Measurements from ENCODE around the gene SP3.

SP3 gene

GRCh38 chr2:173940208-173941020 is 24.8 kb downstream of the SP3 start:
- peaks cover 38% of the 10 kb centered on the region for H3K4me1 ChIP-seq (ENCODE audit: insufficient read depth, low read length)
- H3K9me3 ChIP-seq (ENCODE audit: insufficient read depth, low read depth, low read length) = no peaks in the 10 kb centered on the region
- H3K27me3 ChIP-seq (ENCODE audit: insufficient read depth, low read length) = no peaks in the 10 kb centered on the region
- H3K9ac ChIP-seq (ENCODE audit: low read depth, low read length) = no peak overlapping the region
- WGBS = 95% methylated on average over 5 of the region's 5 CpGs
- no peak overlapping the region for H3K27ac ChIP-seq (ENCODE audit: low read depth, low read length)
- H3K36me3 ChIP-seq (ENCODE audit: insufficient read depth, low read length) = no peaks in the 10 kb centered on the region; the same call in 1 of the 2 replicates
- no peak overlapping the region for H3K4me3 ChIP-seq (ENCODE audit: low read length)

DNA sequence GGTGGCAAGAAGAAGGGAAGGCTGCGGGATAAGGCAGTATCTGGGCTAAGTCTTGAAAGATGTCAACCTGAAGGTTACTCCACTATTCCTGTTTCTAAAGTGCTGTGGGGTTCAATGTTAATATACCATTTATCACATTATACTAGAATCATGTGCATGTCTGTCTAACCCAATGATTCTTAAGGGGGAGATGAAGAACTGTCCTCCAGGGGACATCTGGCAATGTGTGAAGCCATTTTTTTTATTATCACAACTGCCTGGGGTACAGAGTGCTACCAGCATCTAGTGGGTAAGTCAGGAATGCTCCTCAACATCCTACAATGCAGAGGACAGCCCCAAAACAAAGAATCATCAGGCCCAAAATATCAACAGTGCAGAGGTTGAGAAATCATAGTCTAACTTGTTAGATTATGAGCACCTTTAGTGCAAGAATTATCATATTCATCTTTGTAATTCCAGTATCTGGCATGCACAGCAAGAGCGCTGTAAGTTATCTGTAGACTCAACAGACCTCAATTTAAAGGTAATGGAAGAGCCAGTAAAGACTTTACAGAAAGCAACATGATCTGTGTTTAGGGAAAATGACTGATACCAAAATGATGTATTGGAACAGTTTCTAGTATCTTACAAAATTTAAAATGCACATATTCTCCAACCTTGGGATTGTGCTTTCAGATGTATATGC is 26.3 kb downstream of the SP3 start:
- no peak overlapping the region for H3K4me3 ChIP-seq (ENCODE audit: low read length)
- no peaks in the 10 kb centered on the region for H3K9me3 ChIP-seq (ENCODE audit: insufficient read depth, low read depth, low read length)
- peaks cover 38% of the 10 kb centered on the region for H3K4me1 ChIP-seq (ENCODE audit: insufficient read depth, low read length)
- H3K36me3 ChIP-seq (ENCODE audit: insufficient read depth, low read length) = no peaks in the 10 kb centered on the region; the same call in 1 of the 2 replicates
- 92% methylated on average over 2 of the region's 2 CpGs for WGBS
- H3K27ac ChIP-seq (ENCODE audit: low read depth, low read length) = no peak overlapping the region
- H3K27me3 ChIP-seq (ENCODE audit: insufficient read depth, low read length) = no peaks in the 10 kb centered on the region
- H3K9ac ChIP-seq (ENCODE audit: low read depth, low read length) = no peak overlapping the region

DNA sequence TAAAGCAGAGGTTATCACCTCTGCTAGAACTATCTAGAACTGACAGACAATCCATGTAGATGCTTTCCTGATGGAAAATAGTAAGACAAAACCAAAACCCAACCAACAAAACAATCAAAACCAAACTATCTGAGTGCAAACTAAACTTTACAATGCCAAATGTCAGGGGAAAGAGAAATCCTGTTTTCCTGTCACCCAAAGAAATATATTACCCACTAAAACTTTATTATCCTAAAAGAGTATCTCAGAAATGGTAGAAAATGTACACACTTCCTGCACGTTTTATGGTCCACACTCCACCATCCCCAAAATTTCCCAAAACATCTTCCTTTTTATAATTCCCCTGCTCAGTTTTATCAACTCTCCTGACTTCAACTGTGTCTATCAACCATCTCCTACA is 29.9 kb downstream of the SP3 start:
- WGBS = 83% methylated on average over 1 of the region's 1 CpG
- Histone ChIP-seq H3K27ac (ENCODE audit: low read depth, low read length) (no peak overlapping the region), H3K4me3 (ENCODE audit: low read length) (no peak overlapping the region), H3K36me3 (ENCODE audit: insufficient read depth, low read length) (no peaks in the 10 kb centered on the region; the same call in 1 of the 2 replicates), H3K9me3 (ENCODE audit: insufficient read depth, low read depth, low read length) (no peaks in the 10 kb centered on the region), H3K4me1 (ENCODE audit: insufficient read depth, low read length) (peaks cover 22% of the 10 kb centered on the region; the same call in 1 of the 2 replicates), H3K9ac (ENCODE audit: low read depth, low read length) (no peak overlapping the region), H3K27me3 (ENCODE audit: insufficient read depth, low read length) (no peaks in the 10 kb centered on the region)

GRCh38 chr2:173934895-173935294 is 30.3 kb downstream of the SP3 start:
- Histone ChIP-seq H3K9ac (ENCODE audit: low read depth, low read length) (no peak overlapping the region), H3K4me1 (ENCODE audit: insufficient read depth, low read length) (peaks cover 19% of the 10 kb centered on the region; the same call in 1 of the 2 replicates), H3K36me3 (ENCODE audit: insufficient read depth, low read length) (no peaks in the 10 kb centered on the region; the same call in 1 of the 2 replicates), H3K27ac (ENCODE audit: low read depth, low read length) (no peak overlapping the region), H3K9me3 (ENCODE audit: insufficient read depth, low read depth, low read length) (no peaks in the 10 kb centered on the region), H3K27me3 (ENCODE audit: insufficient read depth, low read length) (no peaks in the 10 kb centered on the region), H3K4me3 (ENCODE audit: low read length) (no peak overlapping the region)
- WGBS = 92% methylated on average over 5 of the region's 5 CpGs

DNA sequence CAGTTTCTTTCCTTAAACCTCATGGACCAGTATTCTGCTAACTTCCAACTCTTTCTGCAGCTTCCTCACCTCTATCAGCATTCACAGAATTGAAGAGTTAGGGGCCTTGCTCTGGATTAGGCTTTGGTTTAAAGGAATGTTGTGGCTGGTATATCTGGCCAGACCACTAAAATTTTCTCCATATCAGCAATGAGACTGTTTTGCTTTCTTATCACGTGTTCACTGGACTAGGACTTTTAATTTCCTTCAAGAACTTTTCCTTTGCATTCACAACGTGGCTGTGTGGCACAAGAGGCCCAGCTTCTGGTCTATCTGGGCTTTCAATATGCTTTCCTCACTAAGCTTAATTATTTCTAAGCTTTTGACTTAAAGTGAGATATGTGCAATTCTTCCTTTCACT is 33.4 kb downstream of the SP3 start:
- H3K4me1 ChIP-seq (ENCODE audit: insufficient read depth, low read length) = peaks cover 5% of the 10 kb centered on the region; the same call in 1 of the 2 replicates
- H3K9me3 ChIP-seq (ENCODE audit: insufficient read depth, low read depth, low read length) = no peaks in the 10 kb centered on the region
- H3K4me3 ChIP-seq (ENCODE audit: low read length) = no peak overlapping the region
- no peaks in the 10 kb centered on the region; the same call in 1 of the 2 replicates for H3K36me3 ChIP-seq (ENCODE audit: insufficient read depth, low read length)
- H3K9ac ChIP-seq (ENCODE audit: low read depth, low read length) = no peak overlapping the region
- no peak overlapping the region for H3K27ac ChIP-seq (ENCODE audit: low read depth, low read length)
- no peaks in the 10 kb centered on the region for H3K27me3 ChIP-seq (ENCODE audit: insufficient read depth, low read length)
- WGBS = 100% methylated on average over 2 of the region's 2 CpGs

- Histone ChIP-seq H3K4me1 (ENCODE audit: insufficient read depth, low read length) (no peaks in the 10 kb centered on the region), H3K4me3 (ENCODE audit: low read length) (no peak overlapping the region), H3K9ac (ENCODE audit: low read depth, low read length) (no peak overlapping the region), H3K27ac (ENCODE audit: low read depth, low read length) (no peak overlapping the region), H3K9me3 (ENCODE audit: insufficient read depth, low read depth, low read length) (no peaks in the 10 kb centered on the region), H3K36me3 (ENCODE audit: insufficient read depth, low read length) (no peaks in the 10 kb centered on the region; the same call in 1 of the 2 replicates), H3K27me3 (ENCODE audit: insufficient read depth, low read length) (no peaks in the 10 kb centered on the region)
- 96% methylated on average over 1 of the region's 1 CpG for WGBS
Observed at GRCh38 chr2:173929441-173929840, 35.7 kb downstream of the SP3 start.

DNA sequence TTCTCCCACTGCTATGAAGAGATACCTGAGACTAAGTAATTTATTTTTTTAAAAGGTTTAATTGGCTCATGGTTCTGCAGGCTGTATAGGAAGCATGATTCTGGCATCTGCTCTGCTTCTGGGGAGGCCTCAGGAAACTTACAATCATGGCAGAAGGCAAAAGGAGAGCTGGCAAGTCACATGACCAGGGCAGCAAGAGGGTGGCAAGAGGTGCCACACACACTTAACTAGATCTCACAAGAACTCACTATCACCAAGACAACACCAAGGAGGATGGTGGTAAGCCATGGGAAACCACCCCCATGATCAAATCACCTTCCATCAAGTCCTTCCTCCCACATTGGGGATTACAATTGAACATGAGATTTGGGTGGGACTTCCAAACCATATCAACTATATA is 38.3 kb downstream of the SP3 start:
- Histone ChIP-seq H3K4me1 (ENCODE audit: insufficient read depth, low read length) (no peaks in the 10 kb centered on the region), H3K36me3 (ENCODE audit: insufficient read depth, low read length) (peaks cover 6% of the 10 kb centered on the region; the same call in 1 of the 2 replicates), H3K9me3 (ENCODE audit: insufficient read depth, low read depth, low read length) (no peaks in the 10 kb centered on the region), H3K27ac (ENCODE audit: low read depth, low read length) (no peak overlapping the region), H3K27me3 (ENCODE audit: insufficient read depth, low read length) (no peaks in the 10 kb centered on the region), H3K4me3 (ENCODE audit: low read length) (no peak overlapping the region), H3K9ac (ENCODE audit: low read depth, low read length) (no peak overlapping the region)

- Histone ChIP-seq H3K9me3 (ENCODE audit: insufficient read depth, low read depth, low read length) (no peaks in the 10 kb centered on the region), H3K27ac (ENCODE audit: low read depth, low read length) (no peak overlapping the region), H3K4me3 (ENCODE audit: low read length) (no peak overlapping the region), H3K4me1 (ENCODE audit: insufficient read depth, low read length) (no peaks in the 10 kb centered on the region), H3K9ac (ENCODE audit: low read depth, low read length) (no peak overlapping the region), H3K27me3 (ENCODE audit: insufficient read depth, low read length) (no peaks in the 10 kb centered on the region), H3K36me3 (ENCODE audit: insufficient read depth, low read length) (peaks cover 6% of the 10 kb centered on the region; the same call in 1 of the 2 replicates)
- WGBS = no CpG with 5 or more reads among the region's 2 CpGs
Observed at GRCh38 chr2:173924285-173924684, 40.9 kb downstream of the SP3 start.

DNA sequence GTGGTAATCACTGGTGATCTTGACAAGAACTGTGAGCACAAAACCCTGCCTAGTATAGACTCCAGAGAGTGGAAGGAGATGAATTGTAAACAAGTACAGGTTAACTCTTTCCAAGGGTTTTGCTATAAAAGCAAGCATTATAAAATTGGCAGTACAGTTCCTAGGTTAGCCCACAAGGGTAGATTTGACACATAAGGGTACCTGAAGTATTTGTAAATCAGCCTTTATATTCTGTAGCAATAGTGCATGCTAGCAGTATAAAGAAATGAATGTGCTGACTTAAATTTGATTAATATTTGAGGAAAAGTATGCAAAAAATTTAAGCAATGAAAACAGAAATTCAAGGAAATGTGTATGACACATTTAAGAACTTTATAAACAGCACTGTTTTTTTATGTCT is 42.4 kb downstream of the SP3 start:
- peaks cover 20% of the 10 kb centered on the region for H3K36me3 ChIP-seq (ENCODE audit: insufficient read depth, low read length)
- no peak overlapping the region for H3K4me3 ChIP-seq (ENCODE audit: low read length)
- no peak overlapping the region for H3K27ac ChIP-seq (ENCODE audit: low read depth, low read length)
- no peak overlapping the region for H3K9ac ChIP-seq (ENCODE audit: low read depth, low read length)
- H3K4me1 ChIP-seq (ENCODE audit: insufficient read depth, low read length) = no peaks in the 10 kb centered on the region
- H3K27me3 ChIP-seq (ENCODE audit: insufficient read depth, low read length) = no peaks in the 10 kb centered on the region
- no peaks in the 10 kb centered on the region for H3K9me3 ChIP-seq (ENCODE audit: insufficient read depth, low read depth, low read length)

- Histone ChIP-seq H3K27me3 (ENCODE audit: insufficient read depth, low read length) (no peaks in the 10 kb centered on the region), H3K9ac (ENCODE audit: low read depth, low read length) (no peak overlapping the region), H3K27ac (ENCODE audit: low read depth, low read length) (no peak overlapping the region), H3K36me3 (ENCODE audit: insufficient read depth, low read length) (peaks cover 26% of the 10 kb centered on the region), H3K9me3 (ENCODE audit: insufficient read depth, low read depth, low read length) (no peaks in the 10 kb centered on the region), H3K4me1 (ENCODE audit: insufficient read depth, low read length) (no peaks in the 10 kb centered on the region), H3K4me3 (ENCODE audit: low read length) (no peak overlapping the region)
Observed at GRCh38 chr2:173922068-173922467, 43.1 kb downstream of the SP3 start.

GRCh38 chr2:173914055-173914927 is 50.9 kb downstream of the SP3 start:
- H3K27ac ChIP-seq (ENCODE audit: low read depth, low read length) = no peak overlapping the region
- H3K4me1 ChIP-seq (ENCODE audit: insufficient read depth, low read length) = 0 out of 2 replicates have a peak, but pooled peaks cover 11% of the 10 kb centered on the region
- no peak overlapping the region for H3K4me3 ChIP-seq (ENCODE audit: low read length)
- 87% methylated on average over 3 of the region's 3 CpGs for WGBS
- H3K9ac ChIP-seq (ENCODE audit: low read depth, low read length) = no peak overlapping the region
- H3K36me3 ChIP-seq (ENCODE audit: insufficient read depth, low read length) = peaks cover 84% of the 10 kb centered on the region
- no peaks in the 10 kb centered on the region for H3K27me3 ChIP-seq (ENCODE audit: insufficient read depth, low read length)
- H3K9me3 ChIP-seq (ENCODE audit: insufficient read depth, low read depth, low read length) = no peaks in the 10 kb centered on the region
